HepG2 (cell line): ENCODE results near the gene LAMTOR2. TPM values are rescaled to one million over a fixed set of nuclear protein-coding genes. Genes with fewer than 3 reads are reported as not detected.

Source experiments
- CEBPB ChIP-seq: IDR thresholded peaks from 2 replicates; pipeline ENCODE4 v1.6.1; 2011; ENCODE audit warnings: low read depth, low read length, improper control_type of control experiment, borderline replicate concordance
- EHMT2 ChIP-seq: fragments of 200-600 bp; sonication (generic); IDR thresholded peaks from 2 replicates; pipeline ENCODE4 v1.7.0; 2017; ENCODE audit warnings: antibody characterized with exemption, low read depth, low read length, borderline replicate concordance
- HDAC1 ChIP-seq: sonication (generic); formaldehyde crosslinking; IDR thresholded peaks from 2 replicates; pipeline ENCODE4 v1.5.1; 2020; ENCODE audit warnings: mild to moderate bottlenecking, missing genetic modification reagents
- HNRNPL ChIP-seq: fragments of 200-400 bp; formaldehyde crosslinking; IDR thresholded peaks from 2 replicates; pipeline ENCODE4 v1.6.1; 2017; ENCODE audit warnings: mild to moderate bottlenecking, low read depth, low read length
- KAT2B ChIP-seq: fragments of 150-350 bp; IDR thresholded peaks from 2 replicates; pipeline ENCODE4 v1.6.1; 2014; ENCODE audit warnings: low read depth, low read length, borderline replicate concordance
- KAT7 ChIP-seq: IDR thresholded peaks from 2 replicates; pipeline ENCODE4 v1.6.1; 2018; ENCODE audit warnings: borderline replicate concordance, missing compliant biosample characterization
- KDM3A ChIP-seq: IDR thresholded peaks from 2 replicates; pipeline ENCODE4 v1.6.1; 2018; ENCODE audit warnings: low read depth, missing compliant biosample characterization
- MXD4 ChIP-seq: IDR thresholded peaks from 2 replicates; pipeline ENCODE4 v1.6.1; 2016; ENCODE audit warnings: mild to moderate bottlenecking, missing biosample characterization, missing genetic modification reagents
- MXI1 ChIP-seq: IDR thresholded peaks from 3 replicates; pipeline ENCODE4 v1.6.1; 2012; ENCODE audit warnings: low read depth, low read length, inconsistent platforms, borderline replicate concordance
- RFX3 ChIP-seq: IDR thresholded peaks from 2 replicates; pipeline ENCODE4 v1.6.1; 2016; ENCODE audit warnings: missing biosample characterization, missing genetic modification reagents
- SALL1 ChIP-seq: sonication (generic); formaldehyde crosslinking; IDR thresholded peaks from 2 replicates; pipeline ENCODE4 v1.8.0; 2022; ENCODE audit warnings: mild to moderate bottlenecking, missing genetic modification reagents
- SAP130 ChIP-seq: IDR thresholded peaks from 2 replicates; pipeline ENCODE4 v1.6.1; 2016; ENCODE audit warnings: low read depth
- SIN3A ChIP-seq: IDR thresholded peaks from 2 replicates; pipeline ENCODE4 v1.6.1; 2011; ENCODE audit warnings: low read depth, mild to moderate bottlenecking, control low read depth, low read length, borderline replicate concordance
- SMYD3 ChIP-seq: sonication (generic); formaldehyde crosslinking; IDR thresholded peaks from 2 replicates; pipeline ENCODE4 v1.8.1; 2023; ENCODE audit warnings: mild to moderate bottlenecking, missing genetic modification reagents
- TAF1 ChIP-seq: sonication (generic); formaldehyde crosslinking; IDR thresholded peaks from 2 replicates; pipeline ENCODE4 v1.4.0; 2020; ENCODE audit warnings: missing genetic modification reagents
- TBX3 ChIP-seq: fragments of 450-650 bp; IDR thresholded peaks from 2 replicates; pipeline ENCODE4 v1.6.1; 2017; ENCODE audit warnings: antibody characterized with exemption, mild to moderate bottlenecking, inconsistent platforms, borderline replicate concordance
- TGIF2 ChIP-seq: IDR thresholded peaks from 2 replicates; pipeline ENCODE4 v1.6.1; 2016; ENCODE audit warnings: control low read depth, missing compliant biosample characterization
- YEATS4 ChIP-seq: sonication (generic); formaldehyde crosslinking; IDR thresholded peaks from 2 replicates; pipeline ENCODE4 v1.4.0; 2020; ENCODE audit warnings: missing genetic modification reagents, borderline replicate concordance
- ZNF3 ChIP-seq: IDR thresholded peaks from 2 replicates; pipeline ENCODE4 v1.7.0; 2017; ENCODE audit warnings: inconsistent platforms
- ZSCAN30 ChIP-seq: sonication (generic); formaldehyde crosslinking; IDR thresholded peaks from 2 replicates; pipeline ENCODE4 v1.5.0; 2020; ENCODE audit warnings: mild to moderate bottlenecking, missing genetic modification reagents
- polyA plus RNA-seq, 8 experiments: library from polyadenylated mRNA; depleted of rRNA in 3 of 8; stranded (reverse) in 7 of 8; unstranded in 1 of 8; fragments of >200 nt; fragmentation: Illumina TruSeq in 4 of 8; extraction: Trizol in 4 of 8; gene quantifications; 2 replicates each; pipeline versions ENCODE4 v1.2.1 to v1.2.3, GENCODE V29; 2011 to 2016; ENCODE audit warnings: low read depth in 4 of 8, missing spikeins in 1 of 8, mixed read lengths in 1 of 8; ENCODE audit not compliant: insufficient read depth in 1 of 8
- total RNA-seq, 5 experiments: library from RNA; depleted of rRNA; stranded (reverse); fragments of >200 nt; fragmentation: Illumina TruSeq; extraction: Trizol; gene quantifications; 2 replicates each; pipeline ENCODE4 v1.2.3, GENCODE V29; 2016; ENCODE audit warnings: low read depth in 1 of 5
- TF ChIP-seq, protein P1 (sequence below): sonication (generic); formaldehyde crosslinking; IDR thresholded peaks from 2 replicates; pipeline ENCODE4 v1.8.0; 2022; ENCODE audit warnings: mild to moderate bottlenecking, missing genetic modification reagents, borderline replicate concordance
- TF ChIP-seq, protein P2 (sequence below): sonication (generic); formaldehyde crosslinking; IDR thresholded peaks from 2 replicates; pipeline ENCODE4 v1.9.0; 2022; ENCODE audit warnings: low read depth, missing genetic modification reagents
- TF ChIP-seq, protein P3 (sequence below): sonication (generic); formaldehyde crosslinking; IDR thresholded peaks from 2 replicates; pipeline ENCODE4 v1.5.0; 2020; ENCODE audit warnings: mild to moderate bottlenecking, missing genetic modification reagents
- TF ChIP-seq, protein P4 (sequence below): sonication (generic); formaldehyde crosslinking; IDR thresholded peaks from 2 replicates; pipeline ENCODE4 v1.5.0; 2020; ENCODE audit warnings: mild to moderate bottlenecking, missing genetic modification reagents, borderline replicate concordance

The LAMTOR2 gene
- total and polyA plus RNA-seq, 2 of the 13 experiments (the other 11 are each of a cell fraction or from before 2014, with no cell fraction given), result 36.5 to 66.4 TPM

DNA sequence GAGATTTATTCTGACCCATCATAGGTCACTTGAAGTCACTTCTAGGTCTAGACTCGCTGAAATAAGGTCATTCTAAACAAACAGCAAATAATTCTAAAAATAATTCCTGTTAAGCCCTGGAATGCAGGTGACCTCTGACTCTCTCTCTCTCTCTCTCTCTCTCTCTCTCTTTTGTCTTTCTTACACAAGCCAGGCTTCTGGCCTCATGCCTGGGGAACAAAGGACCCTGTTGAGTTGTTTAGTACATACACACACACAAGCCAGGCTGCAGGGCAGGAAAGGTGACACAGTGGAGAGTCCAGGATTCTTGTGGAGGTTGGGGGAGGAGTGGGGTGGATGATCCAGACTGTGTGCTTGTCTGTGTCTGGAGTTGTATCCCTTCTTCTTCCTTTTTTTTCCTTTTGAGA is 31.7 kb downstream of the LAMTOR2 start (continued):
- 0 out of 2 replicates have a peak, but pooled peaks have one; percentile 27 for TF ChIP-seq SMYD3
- TF ChIP-seq ZSCAN30 (CRISPR knock-in tag), result no peak
- peak; percentile 95 for TF ChIP-seq SAP130 (CRISPR knock-in tag)
- TF ChIP-seq CEBPB, result peak; percentile 72
- TF ChIP-seq MXI1, result peak; percentile 54; the same call in 1 of the 3 replicates
- peak; percentile 67 for TF ChIP-seq SIN3A
- TF ChIP-seq, protein P1, sequence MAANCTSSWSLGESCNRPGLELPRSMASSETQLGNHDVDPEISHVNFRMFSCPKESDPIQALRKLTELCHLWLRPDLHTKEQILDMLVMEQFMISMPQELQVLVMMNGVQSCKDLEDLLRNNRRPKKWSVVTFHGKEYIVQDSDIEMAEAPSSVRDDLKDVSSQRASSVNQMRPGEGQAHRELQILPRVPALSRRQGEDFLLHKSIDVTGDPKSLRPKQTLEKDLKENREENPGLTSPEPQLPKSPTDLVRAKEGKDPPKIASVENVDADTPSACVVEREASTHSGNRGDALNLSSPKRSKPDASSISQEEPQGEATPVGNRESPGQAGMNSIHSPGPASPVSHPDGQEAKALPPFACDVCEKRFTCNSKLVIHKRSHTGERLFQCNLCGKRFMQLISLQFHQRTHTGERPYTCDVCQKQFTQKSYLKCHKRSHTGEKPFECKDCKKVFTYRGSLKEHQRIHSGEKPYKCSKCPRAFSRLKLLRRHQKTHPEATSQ (CRISPR knock-in tag), result peak; percentile 38; the same call in 1 of the 2 replicates
- peak; percentile 89 for TF ChIP-seq SALL1 (CRISPR knock-in tag)
- TF ChIP-seq KAT2B, result no peak
- peak; percentile 95 for TF ChIP-seq HDAC1
- no peak for TF ChIP-seq RFX3 (CRISPR knock-in tag)
- TF ChIP-seq, protein P2, sequence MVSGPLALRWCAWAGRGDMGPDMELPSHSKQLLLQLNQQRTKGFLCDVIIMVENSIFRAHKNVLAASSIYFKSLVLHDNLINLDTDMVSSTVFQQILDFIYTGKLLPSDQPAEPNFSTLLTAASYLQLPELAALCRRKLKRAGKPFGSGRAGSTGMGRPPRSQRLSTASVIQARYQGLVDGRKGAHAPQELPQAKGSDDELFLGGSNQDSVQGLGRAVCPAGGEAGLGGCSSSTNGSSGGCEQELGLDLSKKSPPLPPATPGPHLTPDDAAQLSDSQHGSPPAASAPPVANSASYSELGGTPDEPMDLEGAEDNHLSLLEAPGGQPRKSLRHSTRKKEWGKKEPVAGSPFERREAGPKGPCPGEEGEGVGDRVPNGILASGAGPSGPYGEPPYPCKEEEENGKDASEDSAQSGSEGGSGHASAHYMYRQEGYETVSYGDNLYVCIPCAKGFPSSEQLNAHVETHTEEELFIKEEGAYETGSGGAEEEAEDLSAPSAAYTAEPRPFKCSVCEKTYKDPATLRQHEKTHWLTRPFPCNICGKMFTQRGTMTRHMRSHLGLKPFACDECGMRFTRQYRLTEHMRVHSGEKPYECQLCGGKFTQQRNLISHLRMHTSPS, result no peak
- peak; percentile 75; the same call in 1 of the 2 replicates for TF ChIP-seq TGIF2 (CRISPR knock-in tag)
- peak; percentile 83; the same call in 1 of the 2 replicates for TF ChIP-seq TBX3
- no peak for TF ChIP-seq EHMT2
- TF ChIP-seq HNRNPL, result no peak
- TF ChIP-seq, protein P3, sequence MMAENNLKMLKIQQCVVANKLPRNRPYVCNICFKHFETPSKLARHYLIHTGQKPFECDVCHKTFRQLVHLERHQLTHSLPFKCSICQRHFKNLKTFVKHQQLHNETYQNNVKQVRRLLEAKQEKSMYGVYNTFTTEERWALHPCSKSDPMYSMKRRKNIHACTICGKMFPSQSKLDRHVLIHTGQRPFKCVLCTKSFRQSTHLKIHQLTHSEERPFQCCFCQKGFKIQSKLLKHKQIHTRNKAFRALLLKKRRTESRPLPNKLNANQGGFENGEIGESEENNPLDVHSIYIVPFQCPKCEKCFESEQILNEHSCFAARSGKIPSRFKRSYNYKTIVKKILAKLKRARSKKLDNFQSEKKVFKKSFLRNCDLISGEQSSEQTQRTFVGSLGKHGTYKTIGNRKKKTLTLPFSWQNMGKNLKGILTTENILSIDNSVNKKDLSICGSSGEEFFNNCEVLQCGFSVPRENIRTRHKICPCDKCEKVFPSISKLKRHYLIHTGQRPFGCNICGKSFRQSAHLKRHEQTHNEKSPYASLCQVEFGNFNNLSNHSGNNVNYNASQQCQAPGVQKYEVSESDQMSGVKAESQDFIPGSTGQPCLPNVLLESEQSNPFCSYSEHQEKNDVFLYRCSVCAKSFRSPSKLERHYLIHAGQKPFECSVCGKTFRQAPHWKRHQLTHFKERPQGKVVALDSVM (CRISPR knock-in tag), result peak; percentile 66
- peak; percentile 45; the same call in 1 of the 2 replicates for TF ChIP-seq YEATS4 (CRISPR knock-in tag)
- TF ChIP-seq, protein P4, sequence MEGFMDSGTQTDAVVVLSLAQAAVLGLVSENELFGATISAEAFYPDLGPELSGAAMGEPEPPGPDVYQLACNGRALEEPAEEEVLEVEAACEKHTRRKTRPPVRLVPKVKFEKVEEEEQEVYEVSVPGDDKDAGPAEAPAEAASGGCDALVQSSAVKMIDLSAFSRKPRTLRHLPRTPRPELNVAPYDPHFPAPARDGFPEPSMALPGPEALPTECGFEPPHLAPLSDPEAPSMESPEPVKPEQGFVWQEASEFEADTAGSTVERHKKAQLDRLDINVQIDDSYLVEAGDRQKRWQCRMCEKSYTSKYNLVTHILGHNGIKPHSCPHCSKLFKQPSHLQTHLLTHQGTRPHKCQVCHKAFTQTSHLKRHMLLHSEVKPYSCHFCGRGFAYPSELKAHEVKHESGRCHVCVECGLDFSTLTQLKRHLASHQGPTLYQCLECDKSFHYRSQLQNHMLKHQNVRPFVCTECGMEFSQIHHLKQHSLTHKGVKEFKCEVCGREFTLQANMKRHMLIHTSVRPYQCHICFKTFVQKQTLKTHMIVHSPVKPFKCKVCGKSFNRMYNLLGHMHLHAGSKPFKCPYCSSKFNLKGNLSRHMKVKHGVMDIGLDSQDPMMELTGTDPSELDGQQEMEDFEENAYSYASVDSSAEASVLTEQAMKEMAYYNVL (CRISPR knock-in tag), result peak; percentile 100
- TF ChIP-seq ZNF3 (CRISPR knock-in tag), result no peak
- peak; percentile 27; the same call in 1 of the 2 replicates for TF ChIP-seq KDM3A (CRISPR knock-in tag)
- no peak for TF ChIP-seq KAT7 (CRISPR knock-in tag)
- no peak for TF ChIP-seq TAF1 (CRISPR knock-in tag)
- TF ChIP-seq MXD4, result peak; percentile 34; the same call in 1 of the 2 replicates
